Keratinocyte (primary cell): ENCODE results near the gene FOXD2. TPM values are rescaled to one million over a fixed set of nuclear protein-coding genes. Genes with fewer than 3 reads are reported as not detected.

ENCODE experiments used
- DNase-seq: peaks from one replicate; pipeline ENCODE4 v3.0.0-alpha.2; 2011; ENCODE audit warnings: low read depth, missing footprints, low spot score
- FAIRE-seq: peaks from 2 replicates; lab custom pipeline; 2011; peaks lifted over from hg19 to GRCh38; lab: Jason Lieb, UNC
- H2AFZ ChIP-seq: 2 replicates; pipeline ENCODE4 v1.6.0; 2012; ENCODE audit warnings: low read length, control low read depth, inconsistent platforms; ENCODE audit not compliant: control insufficient read depth
- H3K27ac ChIP-seq: 2 replicates; pipeline ENCODE4 v1.5.1; 2011; ENCODE audit warnings: low read length; ENCODE audit not compliant: control insufficient read depth, insufficient read depth
- H3K27me3 ChIP-seq: 3 replicates; pipeline ENCODE4 v1.6.0; 2011; ENCODE audit warnings: low read length; ENCODE audit not compliant: control insufficient read depth, insufficient read depth; ENCODE audit errors: extremely low read depth
- H3K36me3 ChIP-seq, 2 experiments: 2 replicates in 1 of 2; 3 replicates in 1 of 2; pipeline ENCODE4 v1.5.1; 2011; ENCODE audit warnings: low read length in 2 of 2, mild to moderate bottlenecking in 1 of 2; ENCODE audit not compliant: control insufficient read depth in 2 of 2, insufficient read depth in 2 of 2; ENCODE audit errors: extremely low read depth in 1 of 2
- H3K4me1 ChIP-seq: 3 replicates; pipeline ENCODE4 v1.5.1; 2011; ENCODE audit warnings: low read length; ENCODE audit not compliant: control insufficient read depth, insufficient read depth; ENCODE audit errors: extremely low read depth
- H3K4me2 ChIP-seq: 3 replicates; pipeline ENCODE4 v1.6.0; 2011; ENCODE audit warnings: low read depth, low read length; ENCODE audit not compliant: control insufficient read depth, insufficient read depth; ENCODE audit errors: extremely low read depth
- H3K4me3 ChIP-seq, 3 experiments: fragments of 200-600 bp in 1 of 3; sonication (generic) in 1 of 3; 2 replicates in 2 of 3; 3 replicates in 1 of 3; pipeline ENCODE4 v1.5.1; 2011 to 2016; ENCODE audit warnings: low read length in 3 of 3, mild to moderate bottlenecking in 3 of 3, control low read depth in 2 of 3, inconsistent platforms in 1 of 3, low read depth in 1 of 3, mixed read lengths in 1 of 3, mixed run types in 1 of 3, moderate library complexity in 1 of 3; ENCODE audit not compliant: control insufficient read depth in 2 of 3, insufficient read depth in 2 of 3; ENCODE audit errors: extremely low read depth in 1 of 3
- H3K79me2 ChIP-seq: 2 replicates; pipeline ENCODE4 v1.6.0; 2012; ENCODE audit warnings: low read length; ENCODE audit not compliant: control insufficient read depth, insufficient read depth
- H3K9ac ChIP-seq: 3 replicates; pipeline ENCODE4 v1.6.0; 2011; ENCODE audit warnings: low read length; ENCODE audit not compliant: control insufficient read depth, insufficient read depth; ENCODE audit errors: extremely low read depth
- H3K9me1 ChIP-seq: 3 replicates; pipeline ENCODE4 v1.6.0; 2011; ENCODE audit warnings: low read length; ENCODE audit not compliant: control insufficient read depth, insufficient read depth; ENCODE audit errors: extremely low read depth
- H3K9me3 ChIP-seq: 2 replicates; pipeline ENCODE4 v1.5.1; 2012; ENCODE audit warnings: low read depth, low read length; ENCODE audit not compliant: control insufficient read depth
- H4K20me1 ChIP-seq: 3 replicates; pipeline ENCODE4 v1.6.0; 2011; ENCODE audit warnings: low read length; ENCODE audit not compliant: control insufficient read depth, insufficient read depth; ENCODE audit errors: extremely low read depth
- CTCF ChIP-seq, 3 experiments: IDR thresholded peaks in 1 of 3; conservative IDR thresholded peaks in 1 of 3; optimal IDR thresholded peaks in 1 of 3; 2 replicates in 2 of 3; 3 replicates in 1 of 3; pipeline versions ENCODE3 to v1.5.1; 2011; ENCODE audit warnings: low read length in 3 of 3, mild to moderate bottlenecking in 3 of 3, moderate library complexity in 2 of 3, control low read depth in 1 of 3, inconsistent platforms in 1 of 3; ENCODE audit not compliant: insufficient read depth in 2 of 3; ENCODE audit errors: extremely low read depth in 1 of 3
- EZH2 ChIP-seq: IDR thresholded peaks from one replicate; pipeline ENCODE4 v1.6.1; 2012; ENCODE audit warnings: inconsistent platforms, mild to moderate bottlenecking, low read length, moderate library complexity
- dilution Hi-C: fragments of 300-500 bp; cut with MboI; formaldehyde crosslinking; loops from one replicate; pipeline ENCODE4 v1.7.0; 2020; ENCODE audit warnings: low sequenced_read_pairs; ENCODE audit not compliant: extremely low pct_ligation_motif_present
- polyA plus RNA-seq, 5 experiments: library from polyadenylated mRNA; depleted of rRNA in 3 of 5; stranded (reverse) in 3 of 5; stranded (forward) in 1 of 5; unstranded in 1 of 5; fragments of >200 nt; gene quantifications; 1 replicate in 1 of 5; 2 replicates in 3 of 5; 3 replicates in 1 of 5; pipeline versions ENCODE4 v1.2.1 to v1.2.3, GENCODE V29; 2011 to 2012; ENCODE audit warnings: missing spikeins in 2 of 5, low read depth in 1 of 5, low replicate concordance in 1 of 5

Gene FOXD2
- polyA plus RNA-seq, 1 donor (not counting 4 experiments of a cell fraction or from before 2014, with no cell fraction given), result 0.04 TPM

GRCh38 chr1:47417170-47418044 is 20.4 kb upstream of the FOXD2 start:
- Histone ChIP-seq H3K9me3 (no peaks in the 10 kb centered on the region), H2AFZ (no peak overlapping the region), H3K27me3 (peaks cover 51% of the 10 kb centered on the region), H3K79me2 (no peaks in the 10 kb centered on the region), H3K4me2 (no peak overlapping the region), H3K4me1 (no peaks in the 10 kb centered on the region), H3K9me1 (no peaks in the 10 kb centered on the region), H3K36me3 (no peaks in the 10 kb centered on the region), H3K9ac (no peak overlapping the region), H4K20me1 (no peaks in the 10 kb centered on the region), H3K4me3 (no peak overlapping the region), H3K27ac (no peak overlapping the region)
- TF ChIP-seq EZH2, result no peak
- no peak for TF ChIP-seq CTCF (optimal IDR thresholded peaks at IDR 0.05 in 1 of 3, IDR thresholded peaks at IDR 0.05 in 1 of 3, conservative IDR thresholded peaks at IDR 0.05 in 1 of 3; ENCODE audit: extremely low read depth in 1 of 3, insufficient read depth in 2 of 3, low read length in 3 of 3)
- no peak for FAIRE-seq
- no peak for DNase-seq
- dilution Hi-C loops, result no loop called here

DNA sequence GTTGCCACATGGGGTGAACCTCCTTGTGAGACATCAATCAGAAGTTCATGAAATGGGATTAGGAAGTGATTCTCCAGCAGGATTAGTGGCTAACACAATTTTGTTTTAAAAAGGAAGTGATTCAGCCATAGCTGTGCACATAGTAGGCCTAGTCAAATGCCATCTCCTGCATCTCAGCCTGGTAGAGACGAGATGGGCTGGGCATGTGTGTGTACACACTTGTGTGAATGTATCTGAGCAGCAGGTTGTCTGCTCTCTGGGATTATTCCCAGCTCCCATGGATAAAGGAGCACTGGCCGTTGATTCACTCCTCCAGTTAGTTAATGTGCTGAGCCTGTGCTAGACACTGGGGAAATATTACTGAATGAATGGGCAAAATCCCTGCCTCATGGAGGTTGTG is 19.7 kb upstream of the FOXD2 start:
- DNase-seq (no peak), FAIRE-seq (no peak)
- no peak overlapping the region for H3K4me3 ChIP-seq
- H3K9ac ChIP-seq, result no peak overlapping the region
- no peak overlapping the region for H3K4me2 ChIP-seq
- H3K79me2 ChIP-seq, result no peaks in the 10 kb centered on the region
- no peak overlapping the region for H2AFZ ChIP-seq
- H3K27me3 ChIP-seq, result peaks cover 51% of the 10 kb centered on the region
- H3K4me1 ChIP-seq, result no peaks in the 10 kb centered on the region
- H3K9me3 ChIP-seq, result no peaks in the 10 kb centered on the region
- H4K20me1 ChIP-seq, result no peaks in the 10 kb centered on the region
- no peaks in the 10 kb centered on the region for H3K36me3 ChIP-seq
- H3K27ac ChIP-seq, result no peak overlapping the region
- H3K9me1 ChIP-seq, result no peaks in the 10 kb centered on the region
- dilution Hi-C loops, result no loop called here
- no peak for TF ChIP-seq EZH2
- TF ChIP-seq CTCF (optimal IDR thresholded peaks at IDR 0.05 in 1 of 3, IDR thresholded peaks at IDR 0.05 in 1 of 3, conservative IDR thresholded peaks at IDR 0.05 in 1 of 3; ENCODE audit: extremely low read depth in 1 of 3, insufficient read depth in 2 of 3, low read length in 3 of 3), result no peak
